Stimulated activated naive CD4-positive, alpha-beta T cell treated with Interleukin-2 at 50 U/mL for 16 hours (primary cell): ENCODE results near the gene PRPF18.

Experiments
- DNase-seq: peaks from one replicate; lab custom pipeline; 2025; lab: John Stamatoyannopoulos, UW

PRPF18 gene

DNA sequence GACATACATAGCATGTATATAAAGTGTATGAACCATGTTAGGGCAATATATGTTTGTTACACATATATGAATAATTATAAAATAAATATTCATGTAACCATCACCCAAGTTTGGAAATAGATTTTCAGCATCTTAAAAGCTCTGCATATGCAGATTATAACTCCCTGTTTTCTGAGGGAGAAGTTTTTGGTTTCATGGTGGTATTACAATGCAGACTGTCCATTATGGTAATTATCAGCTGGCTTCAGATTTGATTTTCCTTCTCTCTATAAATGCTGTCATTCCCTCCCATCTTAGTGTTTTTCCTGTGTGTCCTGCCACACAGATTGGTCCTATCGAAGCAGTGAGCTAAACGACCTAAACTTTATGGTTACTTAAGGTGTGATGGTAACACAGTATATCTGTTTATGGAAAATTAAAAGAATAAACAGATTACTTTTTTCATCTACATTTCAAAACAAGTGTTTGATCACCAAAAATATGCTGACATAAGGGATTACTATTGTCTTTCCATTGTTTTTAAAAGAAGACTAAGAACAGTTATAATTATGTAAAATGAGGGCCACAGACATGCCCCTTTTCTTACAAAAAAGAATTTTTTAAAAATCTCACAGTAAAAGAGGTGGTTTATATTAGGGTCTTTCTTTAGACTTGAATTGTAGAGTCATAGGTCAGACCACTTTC, 17.7 kb downstream of the PRPF18 start:
- no peak for DNase-seq

DNA sequence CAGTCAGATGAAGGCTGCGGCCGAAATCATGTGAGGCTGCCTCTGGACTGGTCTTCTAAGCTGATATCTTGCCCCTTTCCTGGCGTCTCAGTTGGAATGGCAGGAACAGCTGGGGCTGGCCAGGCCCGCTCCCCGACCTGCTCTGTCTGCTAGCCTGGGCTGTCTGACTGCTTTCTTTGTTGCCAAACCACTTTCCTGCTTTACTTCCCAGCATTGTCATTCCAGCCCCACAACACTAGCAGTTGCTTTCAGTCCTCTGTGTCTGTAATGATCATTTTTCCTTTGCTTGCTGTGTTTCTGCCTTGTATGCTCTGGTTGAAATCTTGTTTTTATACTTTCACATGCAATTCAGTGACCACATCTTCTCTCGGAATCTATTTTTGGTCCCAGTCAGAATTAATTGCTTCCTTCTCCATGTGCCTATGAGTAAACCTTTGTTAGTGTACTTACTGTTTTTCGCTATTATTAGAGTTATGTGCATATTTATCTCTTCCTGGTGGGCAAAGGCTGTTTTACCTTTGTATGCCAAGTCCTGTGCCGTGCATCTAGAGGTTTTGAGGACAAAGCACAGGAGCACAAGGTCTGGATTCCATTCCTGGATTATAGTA, 21.6 kb downstream of the PRPF18 start:
- no peak for DNase-seq

DNA sequence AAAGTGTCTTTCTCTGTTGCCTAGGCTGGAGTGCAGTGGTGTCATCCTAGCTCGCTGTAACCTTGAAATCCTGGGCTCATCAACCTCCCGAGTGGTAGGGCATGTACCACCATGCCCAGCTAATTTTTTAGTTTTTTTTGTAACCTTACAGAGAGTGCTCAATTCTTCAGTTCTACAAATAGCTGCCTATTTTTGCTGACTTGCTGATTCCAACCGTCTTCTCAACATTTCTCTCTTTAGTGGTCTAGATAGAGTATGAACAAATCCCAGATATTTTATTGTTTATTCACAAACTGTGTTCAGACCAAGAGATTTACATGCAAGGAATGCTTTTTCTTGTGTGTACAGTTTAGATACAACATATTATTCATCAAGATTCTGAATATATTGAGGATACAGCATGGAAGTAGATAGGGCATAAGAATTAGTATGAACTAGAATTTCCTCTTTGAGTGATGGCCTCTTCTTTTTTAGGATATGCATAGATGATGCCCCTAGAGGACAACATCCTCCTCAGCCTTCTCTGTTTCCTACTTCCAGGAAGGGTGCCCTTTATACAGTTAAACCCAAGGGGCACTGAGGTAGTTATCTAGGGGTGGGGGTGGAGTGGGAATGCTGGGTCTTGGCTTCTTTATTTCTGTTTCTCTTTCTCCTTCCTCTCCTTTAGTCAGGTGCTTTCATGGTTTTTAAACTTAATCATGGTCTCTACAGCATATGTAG, 26.0 kb downstream of the PRPF18 start:
- no peak for DNase-seq

DNA sequence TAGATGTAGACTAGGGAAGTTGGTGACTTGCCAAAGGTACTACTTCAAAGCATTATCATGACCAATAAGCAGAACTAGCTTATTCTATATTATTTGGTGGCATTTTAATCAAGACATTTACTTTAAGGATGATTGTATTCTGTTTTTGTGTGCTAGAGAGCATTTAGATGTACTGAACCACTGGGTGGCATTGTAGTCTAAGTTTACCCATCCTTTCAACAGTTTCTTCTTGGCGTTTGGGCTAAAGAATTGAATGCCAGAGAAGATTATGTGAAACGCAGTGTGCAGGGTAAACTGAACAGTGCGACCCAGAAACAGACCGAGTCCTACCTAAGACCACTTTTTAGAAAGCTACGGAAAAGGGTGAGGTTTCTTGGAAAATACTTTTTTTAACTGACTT, 26.8 kb downstream of the PRPF18 start:
- DNase-seq = no peak

DNA sequence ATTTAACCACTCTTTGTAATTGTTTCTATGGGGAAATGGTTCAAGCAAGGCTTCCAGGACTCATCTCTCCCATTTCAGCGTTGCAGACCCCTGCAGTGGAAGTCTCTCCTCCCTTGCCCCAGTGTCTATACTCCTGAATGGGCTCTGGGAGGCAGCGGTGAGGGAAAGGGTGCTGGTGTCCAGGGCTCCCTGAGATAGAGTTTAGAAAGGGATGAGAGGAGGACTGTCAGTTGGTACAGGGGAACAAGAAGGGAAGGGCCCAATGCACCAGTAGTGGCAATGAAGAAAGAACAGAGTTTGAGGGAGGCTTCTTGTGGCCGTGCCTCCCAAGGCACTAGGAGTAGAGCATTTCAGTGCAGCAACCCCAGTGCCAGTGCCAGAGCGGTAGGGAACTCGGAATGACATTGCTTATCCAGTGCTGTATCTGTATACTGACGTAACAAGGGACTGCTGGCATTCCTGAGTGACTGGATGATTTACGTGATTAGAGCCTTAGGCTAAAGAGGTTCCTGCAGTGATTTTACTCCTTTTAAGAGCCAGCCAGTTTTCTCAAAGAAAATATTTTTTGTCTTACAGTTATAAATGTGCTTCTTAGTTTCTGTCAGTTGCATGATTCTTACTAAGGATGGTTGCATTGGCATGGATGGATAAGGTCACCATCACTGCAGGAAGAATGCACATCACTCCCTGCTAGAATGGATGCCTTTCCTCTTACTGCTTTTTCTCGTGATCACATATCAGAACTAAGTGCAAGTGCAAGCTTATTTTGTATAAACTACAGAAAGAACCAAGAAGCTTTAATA, 28.0 kb downstream of the PRPF18 start:
- no peak for DNase-seq

DNA sequence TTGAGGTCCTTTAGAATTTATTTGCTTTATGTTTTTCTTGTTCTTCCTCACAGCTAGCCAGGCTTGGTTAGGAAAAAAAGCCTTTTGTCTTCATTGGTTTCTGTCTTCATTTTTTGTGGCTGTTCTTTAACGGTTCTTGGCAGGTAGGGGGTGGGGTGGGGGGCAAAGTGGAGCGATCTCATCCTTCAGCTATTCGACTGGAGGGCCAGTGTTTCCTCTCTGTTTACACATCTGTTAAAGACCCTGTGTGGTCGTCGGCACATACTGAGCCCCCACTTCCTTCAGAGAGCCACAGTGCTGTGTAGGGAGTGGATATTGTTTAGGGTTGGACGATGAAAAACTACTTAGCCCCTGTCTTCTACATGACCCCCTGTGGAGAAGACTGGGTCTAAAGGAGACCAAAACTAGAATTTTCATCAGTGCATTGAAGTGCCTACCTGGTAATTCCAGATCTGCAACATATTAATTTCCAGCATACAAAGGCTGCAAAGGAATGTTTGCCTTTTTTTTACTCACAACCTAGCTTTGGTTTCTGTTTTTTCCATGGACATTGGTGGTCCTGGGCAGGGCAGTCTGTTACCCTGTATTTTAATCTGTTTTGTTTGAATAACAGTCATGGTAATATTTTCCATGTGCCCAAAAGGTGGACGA, 29.0 kb downstream of the PRPF18 start:
- no peak for DNase-seq

DNA sequence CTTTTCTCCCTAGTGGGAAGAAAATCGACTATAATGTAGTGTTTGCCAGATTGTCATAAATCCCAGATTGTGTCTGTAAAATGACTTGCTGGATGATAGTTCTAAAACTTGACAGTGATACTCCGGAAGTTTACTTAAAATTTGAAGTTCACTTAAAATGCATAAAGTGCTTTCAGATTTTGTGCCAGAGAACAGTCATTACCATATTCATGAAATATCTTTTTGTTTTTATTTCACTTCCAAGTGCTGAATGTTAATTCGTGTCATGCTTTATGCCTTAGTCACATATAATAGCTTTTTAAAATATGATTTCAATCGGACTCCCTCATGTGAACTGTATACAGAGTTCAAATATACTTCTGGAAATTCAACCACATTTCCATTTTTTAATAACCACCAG, 30.4 kb downstream of the PRPF18 start:
- no peak for DNase-seq

DNA sequence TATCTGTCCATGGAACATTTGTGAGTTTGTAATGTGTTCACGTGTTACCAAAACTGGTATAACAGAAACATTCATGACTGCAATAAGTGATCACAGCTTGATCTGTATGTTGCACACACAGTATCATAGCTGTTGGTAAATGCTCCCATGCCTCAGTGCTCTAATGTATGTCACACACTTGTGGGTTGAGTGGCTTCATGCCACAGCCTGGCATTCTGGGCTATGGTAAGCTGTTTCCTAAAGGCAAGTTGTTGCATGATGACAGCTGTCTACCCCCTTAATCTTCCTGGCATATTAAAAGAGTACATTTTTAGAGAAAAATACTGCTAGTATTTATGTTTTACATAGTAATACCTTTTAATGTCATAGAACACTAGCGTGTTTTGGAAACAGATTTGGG, 35.2 kb downstream of the PRPF18 start:
- DNase-seq = no peak

DNA sequence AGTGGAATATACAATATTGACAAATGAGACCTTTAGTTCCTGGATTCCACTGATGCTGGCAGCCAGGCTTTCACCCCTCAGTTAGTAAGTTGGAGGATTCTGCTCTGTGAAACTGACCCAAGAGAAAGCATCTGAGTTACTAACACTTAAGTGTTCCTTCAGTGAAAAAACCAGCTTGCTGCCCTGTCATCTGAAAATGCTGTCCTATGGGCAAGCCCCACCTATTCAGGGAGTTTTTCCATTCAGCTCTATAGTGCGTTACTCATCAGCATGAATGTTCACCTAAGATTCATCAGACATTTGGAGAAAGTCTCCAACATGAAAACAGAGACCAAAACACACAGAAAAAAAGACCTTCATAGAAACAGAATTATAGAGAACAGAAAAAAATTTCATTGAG, 37.9 kb downstream of the PRPF18 start:
- DNase-seq = no peak

DNA sequence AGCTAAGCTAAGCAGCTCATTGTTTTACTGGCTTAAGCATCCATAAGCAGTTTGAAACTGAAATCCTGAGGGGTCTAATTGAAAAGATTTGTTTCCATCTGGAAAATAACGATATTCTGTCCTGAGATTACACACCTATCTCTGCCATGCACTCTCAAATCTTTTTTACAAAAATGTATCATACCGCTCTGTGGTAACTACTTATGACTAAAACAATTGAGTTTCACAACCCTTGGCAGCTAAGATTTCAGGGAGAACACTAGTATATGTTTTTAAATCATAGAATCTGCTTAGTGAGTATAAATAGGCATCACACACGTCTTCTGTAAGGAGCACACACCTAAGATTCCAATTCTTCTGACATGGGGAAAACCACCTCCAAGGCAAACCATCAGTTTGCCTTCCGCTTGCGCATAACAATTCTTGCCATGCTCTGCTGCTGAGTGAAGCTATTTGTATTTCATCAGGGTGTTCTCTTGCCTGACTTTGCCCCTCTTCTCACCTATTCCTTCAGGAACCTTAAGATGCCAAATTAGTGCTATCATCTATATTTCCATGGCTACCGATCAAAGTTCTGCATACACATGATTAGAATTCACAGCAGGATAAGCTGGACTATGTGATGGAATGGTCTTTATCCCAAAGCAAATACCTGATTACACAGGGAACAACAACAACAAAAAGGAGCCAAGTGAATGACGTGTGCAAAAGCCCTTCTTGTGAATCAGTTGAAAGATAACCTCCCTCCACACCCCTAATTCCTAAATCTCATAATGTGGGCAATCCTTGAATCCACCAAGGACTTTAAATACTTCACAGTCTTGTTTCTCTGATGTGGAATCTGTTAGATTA, 40.9 kb downstream of the PRPF18 start:
- no peak for DNase-seq

DNA sequence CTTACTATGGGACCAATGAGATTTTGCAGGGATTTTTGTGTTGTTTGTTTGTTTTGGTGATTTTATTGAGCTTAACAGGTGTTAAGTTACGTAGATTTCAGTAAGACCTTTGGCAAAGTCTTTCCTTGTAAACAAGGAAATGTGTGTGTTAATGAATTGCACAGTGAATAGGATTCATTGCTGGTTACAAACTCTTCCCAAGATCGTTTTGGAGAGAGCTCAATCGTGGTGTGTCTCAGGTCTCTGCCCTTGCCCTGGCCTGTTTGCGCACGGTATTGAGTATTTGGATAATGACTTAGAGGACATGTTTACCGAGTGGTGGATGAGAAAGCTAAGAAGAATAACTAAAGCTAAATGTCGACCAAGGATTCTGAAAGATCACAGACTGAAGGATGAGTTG, 41.9 kb downstream of the PRPF18 start:
- no peak for DNase-seq

DNA sequence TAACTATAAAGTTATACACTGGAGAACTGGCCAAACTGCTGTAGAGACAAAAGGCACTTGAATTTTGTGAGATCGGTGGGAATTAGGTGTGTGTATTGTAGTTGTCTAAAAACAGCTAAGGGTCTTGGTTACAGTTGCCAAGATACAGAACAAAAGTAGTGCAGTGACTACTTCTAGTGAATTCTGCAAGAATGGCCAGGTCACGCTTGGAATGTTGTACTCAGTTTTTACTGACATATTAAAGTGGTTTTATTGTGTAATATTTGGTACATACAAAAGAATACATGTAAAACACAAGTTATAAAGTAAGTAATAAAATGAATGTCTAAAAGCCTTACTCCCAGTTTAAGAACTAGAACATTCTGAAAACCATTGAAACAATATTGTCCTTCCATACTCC, 42.4 kb downstream of the PRPF18 start:
- no peak for DNase-seq

DNA sequence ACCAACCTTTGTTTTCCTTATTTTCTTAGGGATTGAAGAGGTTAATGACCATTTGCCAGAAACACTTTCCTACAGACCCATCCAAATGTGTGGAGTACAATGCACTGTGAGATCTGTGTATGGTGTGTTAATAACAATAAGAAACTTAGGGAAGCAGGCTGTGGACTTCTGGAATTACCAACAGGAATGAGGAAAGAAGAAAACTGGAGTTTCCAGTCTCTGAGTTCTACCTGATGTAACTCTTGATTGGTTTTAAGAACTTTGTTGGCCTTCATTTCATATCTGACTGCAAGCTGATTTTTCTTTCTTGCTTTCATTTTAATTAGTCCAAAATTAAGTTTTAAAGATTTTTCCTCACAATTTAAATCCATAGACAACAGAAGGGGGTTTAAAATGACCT, 43.5 kb downstream of the PRPF18 start:
- no peak for DNase-seq

DNA sequence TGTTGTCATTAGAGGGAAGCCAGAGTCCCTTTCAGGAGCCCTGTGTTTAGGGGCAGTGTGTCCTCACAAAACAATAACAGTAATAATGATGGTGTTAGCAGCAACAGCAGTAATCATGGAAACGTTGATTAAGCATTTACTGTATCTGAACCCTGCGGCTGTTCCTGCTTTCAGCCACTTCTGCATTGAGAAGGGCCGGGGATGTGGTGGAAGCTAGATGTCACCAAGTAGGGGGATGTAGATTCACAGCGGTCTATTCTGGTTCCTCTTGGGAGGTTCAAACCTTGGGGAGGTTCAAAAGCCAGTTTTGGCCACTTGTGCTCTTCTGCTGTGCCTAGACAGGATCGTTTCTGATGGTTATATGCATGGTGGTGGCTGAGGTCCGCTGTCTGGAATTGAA, 44.8 kb downstream of the PRPF18 start:
- DNase-seq = no peak

DNA sequence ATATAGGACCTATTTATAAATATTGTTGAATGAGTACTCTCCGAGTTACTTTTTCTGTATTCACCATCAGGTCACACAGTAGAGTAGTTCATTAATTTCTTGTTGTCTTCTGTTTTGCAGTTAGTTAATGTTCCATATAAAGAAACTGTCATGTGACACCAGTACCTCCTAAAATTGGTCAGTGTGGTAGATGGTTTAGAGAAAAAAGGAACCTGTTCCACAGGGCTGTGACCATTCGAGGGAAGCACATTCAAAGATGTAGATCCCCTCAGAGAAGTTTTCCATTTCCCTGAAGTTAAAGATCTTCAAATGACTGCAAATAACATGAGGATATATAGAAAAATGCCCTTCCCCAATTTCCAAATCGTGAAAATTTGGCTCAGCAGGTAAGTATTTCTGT, 45.7 kb downstream of the PRPF18 start:
- no peak for DNase-seq

DNA sequence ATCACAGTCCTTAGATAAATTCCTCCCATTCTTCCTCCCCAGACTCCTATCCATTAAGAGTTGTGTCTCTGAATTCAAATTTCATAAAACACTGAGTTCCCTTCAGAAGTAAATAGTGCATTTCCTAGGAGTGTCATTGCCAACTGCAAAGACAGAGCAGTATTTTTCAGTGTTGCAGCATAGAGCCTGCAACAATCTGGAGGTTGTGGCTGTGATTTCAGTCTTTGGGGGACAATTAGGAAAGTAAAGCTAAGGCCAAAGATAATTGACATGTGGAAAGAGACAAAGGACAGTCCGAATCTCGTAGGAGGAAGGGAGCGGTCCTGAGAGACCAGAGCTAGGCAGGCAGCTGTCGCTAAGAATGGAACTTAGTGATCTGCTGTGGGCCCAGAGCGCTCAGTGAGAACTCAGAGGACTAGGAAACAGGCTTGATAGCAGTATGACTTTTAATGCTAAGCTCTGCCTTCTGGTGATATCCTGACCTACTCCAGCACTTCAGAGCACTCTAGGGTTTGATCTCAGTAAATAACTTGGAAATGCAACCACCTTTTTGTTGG, 46.2 kb downstream of the PRPF18 start:
- no peak for DNase-seq

DNA sequence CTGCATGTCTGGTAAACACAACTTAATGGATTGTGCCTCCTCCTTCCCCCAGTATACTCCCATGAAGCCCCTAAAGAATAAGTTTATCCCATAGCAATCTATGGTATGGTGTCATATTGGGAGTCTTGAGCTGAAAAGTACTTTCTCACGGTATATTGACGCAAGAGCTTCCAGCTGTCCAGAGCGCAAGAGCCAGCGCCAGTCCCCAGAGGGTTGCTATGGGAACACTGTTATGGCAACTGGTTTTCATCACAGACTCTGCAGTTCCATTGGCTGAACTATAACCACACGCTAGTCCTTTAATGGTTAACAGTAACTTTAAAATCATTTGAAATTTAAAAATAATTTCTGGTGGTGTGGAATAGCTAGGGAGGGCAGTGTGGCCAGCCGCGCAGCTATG, 46.9 kb downstream of the PRPF18 start:
- no peak for DNase-seq

DNA sequence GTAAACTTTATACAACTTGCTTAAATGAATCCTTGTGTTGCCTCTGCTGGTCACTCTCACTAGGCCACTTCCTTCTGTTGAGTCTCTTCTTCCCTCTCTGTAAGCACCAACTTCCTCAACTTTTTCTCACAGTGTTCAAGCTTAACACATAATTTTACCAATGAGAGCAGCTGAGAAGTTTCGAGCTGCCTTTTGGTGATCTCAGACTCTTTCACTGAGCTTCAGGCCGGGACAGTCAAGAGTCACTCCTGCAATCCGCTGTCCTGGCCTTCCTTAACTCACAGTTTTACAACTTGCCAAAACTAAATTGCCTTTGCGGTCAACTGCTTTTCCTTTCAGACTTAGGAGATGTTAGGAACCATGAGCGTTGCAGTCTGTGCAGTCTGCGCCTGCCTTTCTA, 47.4 kb downstream of the PRPF18 start:
- DNase-seq = no peak

DNA sequence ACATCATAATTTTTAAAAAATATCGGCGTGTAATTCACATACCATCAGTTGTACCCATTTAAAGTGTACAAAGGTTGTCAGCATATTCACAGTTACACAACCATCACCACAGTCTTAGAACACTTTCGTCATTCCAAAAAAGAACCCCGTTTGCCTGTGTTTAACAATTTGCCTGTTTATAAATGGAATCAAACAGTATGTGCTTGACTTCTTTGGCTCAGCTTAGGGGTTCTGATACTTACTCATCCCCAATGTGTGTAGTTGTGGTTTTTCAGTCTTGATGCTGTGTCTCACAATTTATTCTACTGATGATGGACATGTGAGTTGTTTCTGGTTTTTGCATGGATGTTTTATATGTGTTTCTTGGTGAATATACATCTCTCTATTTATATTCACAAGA, 50.0 kb downstream of the PRPF18 start:
- no peak for DNase-seq

DNA sequence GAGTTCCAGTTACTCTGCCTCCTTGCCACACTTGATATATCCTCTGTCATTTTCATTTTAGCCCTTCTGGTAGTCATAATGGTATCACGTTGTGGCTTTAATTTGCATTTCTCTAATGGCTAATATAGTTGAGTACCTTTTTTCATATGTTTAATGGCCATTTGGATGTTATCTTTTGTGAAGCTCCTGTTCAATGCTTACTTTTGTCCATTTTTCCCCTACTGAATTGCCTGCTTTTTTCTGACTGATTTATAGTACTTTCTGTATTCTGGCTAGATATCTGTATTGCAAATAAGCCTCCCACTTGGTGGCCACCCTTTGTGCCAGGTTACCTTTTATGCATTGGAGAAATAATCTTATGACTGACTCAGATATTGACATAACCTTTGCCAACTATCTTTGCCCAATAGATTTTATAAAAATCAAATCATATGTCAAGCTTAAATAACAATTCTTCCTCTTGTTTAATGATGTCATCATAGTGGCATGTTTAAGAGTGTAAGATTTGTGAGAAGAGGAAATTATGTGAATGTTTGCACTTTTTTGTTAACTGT, 50.6 kb downstream of the PRPF18 start:
- DNase-seq = no peak

DNA sequence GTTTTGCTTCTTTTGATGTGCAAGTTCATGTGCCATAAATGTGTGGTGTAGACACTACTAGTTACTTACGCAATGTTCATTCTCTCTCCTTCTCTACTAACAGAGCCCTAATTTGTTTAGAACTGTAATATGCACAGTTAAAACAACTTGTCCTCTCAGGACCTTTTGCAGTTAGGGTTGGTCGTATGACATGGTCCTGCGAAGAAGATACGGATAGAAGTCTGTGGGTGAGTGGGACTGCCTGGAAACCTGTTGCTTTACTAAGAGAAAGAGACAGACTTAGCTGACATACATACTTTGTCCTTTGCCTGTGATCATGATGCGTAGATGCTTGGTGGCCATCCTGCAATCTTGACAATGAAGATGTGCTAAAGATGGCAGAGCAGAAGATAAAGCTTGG, 51.1 kb downstream of the PRPF18 start:
- DNase-seq = no peak
